Superior temporal gyrus (tissue), 1 donor: Measurements from ENCODE around the gene NUCKS1.
"Not testable (repeated sequence)": the region's sequence is repeated elsewhere in the genome, so short reads cannot be mapped to it uniquely, and the experiment has no call there.

ENCODE experiments used
- DNase-seq: peaks from one replicate; pipeline ENCODE4 v3.0.0-alpha.2; 2016; ENCODE audit errors: extremely low spot score

Gene NUCKS1

GRCh38 chr1:205729945-205730610, 19.9 kb downstream of the NUCKS1 start:
- no peak for DNase-seq

- no peak for DNase-seq
Observed at GRCh38 chr1:205726619-205727125, 23.3 kb downstream of the NUCKS1 start.

- DNase-seq = no peak
Observed at GRCh38 chr1:205725514-205725913, 24.5 kb downstream of the NUCKS1 start.

- not testable (repeated sequence) for DNase-seq
Observed at GRCh38 chr1:205720740-205721139, 29.2 kb downstream of the NUCKS1 start.

- DNase-seq = no peak
Observed at GRCh38 chr1:205719762-205720161, 30.2 kb downstream of the NUCKS1 start.

GRCh38 chr1:205719015-205719414, 31.0 kb downstream of the NUCKS1 start:
- DNase-seq = no peak

GRCh38 chr1:205716371-205717132, 33.4 kb downstream of the NUCKS1 start:
- peak; percentile 8 for DNase-seq

- DNase-seq = peak; percentile 10
Observed at GRCh38 chr1:205715628-205716027, 34.4 kb downstream of the NUCKS1 start.

GRCh38 chr1:205714906-205715246, 35.1 kb downstream of the NUCKS1 start:
- no peak for DNase-seq

GRCh38 chr1:205714190-205714905, 35.6 kb downstream of the NUCKS1 start:
- peak; percentile 41 for DNase-seq

- DNase-seq = peak; percentile 97
Observed at GRCh38 chr1:205711105-205712048, 38.6 kb downstream of the NUCKS1 start.

GRCh38 chr1:205710201-205711062, 39.5 kb downstream of the NUCKS1 start:
- DNase-seq = no peak

GRCh38 chr1:205709640-205710039, 40.3 kb downstream of the NUCKS1 start:
- no peak for DNase-seq

GRCh38 chr1:205709059-205709398, 41.0 kb downstream of the NUCKS1 start:
- no peak for DNase-seq

GRCh38 chr1:205706601-205707502, 43.1 kb downstream of the NUCKS1 start:
- DNase-seq = no peak

- DNase-seq = no peak
Observed at GRCh38 chr1:205704903-205705302, 45.1 kb downstream of the NUCKS1 start.

- DNase-seq = no peak
Observed at GRCh38 chr1:205703072-205703471, 46.9 kb downstream of the NUCKS1 start.

- no peak for DNase-seq
Observed at GRCh38 chr1:205701891-205702290, 48.1 kb downstream of the NUCKS1 start.

- no peak for DNase-seq
Observed at GRCh38 chr1:205701420-205701819, 48.6 kb downstream of the NUCKS1 start.
